Neural progenitor cell (in vitro differentiated cells): Measurements from ENCODE around the gene DDX27. TPM values are rescaled to one million over a fixed set of nuclear protein-coding genes. Genes with fewer than 3 reads are reported as not detected.

ENCODE experiments used
- DNase-seq: peaks from one replicate; pipeline ENCODE4 v3.0.0-alpha.2; 2016; ENCODE audit warnings: low spot score
- H2AFZ ChIP-seq: fragments of 200-600 bp; sonication (generic); replicated peaks from 2 replicates; pipeline ENCODE4 v1.6.1; 2016; ENCODE audit warnings: antibody characterized with exemption
- H3F3A ChIP-seq: fragments of 200-600 bp; sonication (generic); 2 replicates; pipeline ENCODE4 v1.6.1; 2016; ENCODE audit warnings: antibody characterized with exemption, low read depth
- H3K27ac ChIP-seq: fragments of 200-600 bp; sonication (generic); 2 replicates; pipeline ENCODE4 v1.5.1; 2016; ENCODE audit warnings: mild to moderate bottlenecking
- H3K27me3 ChIP-seq: fragments of 200-600 bp; sonication (generic); 2 replicates; pipeline ENCODE4 v1.6.1; 2016; ENCODE audit warnings: mild to moderate bottlenecking, moderate library complexity
- H3K36me3 ChIP-seq: fragments of 200-600 bp; sonication (generic); 2 replicates; pipeline ENCODE4 v1.5.1; 2016
- H3K4me1 ChIP-seq: fragments of 200-600 bp; sonication (generic); 2 replicates; pipeline ENCODE4 v1.6.1; 2016; ENCODE audit warnings: mixed run types
- H3K4me2 ChIP-seq: fragments of 200-600 bp; sonication (generic); 2 replicates; pipeline ENCODE4 v1.6.1; 2016
- H3K4me3 ChIP-seq: fragments of 200-600 bp; sonication (generic); 2 replicates; pipeline ENCODE4 v1.5.1; 2016
- H3K79me2 ChIP-seq: fragments of 200-600 bp; sonication (generic); 2 replicates; pipeline ENCODE4 v1.6.1; 2016; ENCODE audit warnings: low read depth
- H3K9ac ChIP-seq: fragments of 200-600 bp; sonication (generic); 2 replicates; pipeline ENCODE4 v1.6.1; 2016
- H3K9me3 ChIP-seq: fragments of 200-600 bp; sonication (generic); 2 replicates; pipeline ENCODE4 v1.5.1; 2016; ENCODE audit warnings: low read depth
- H4K20me1 ChIP-seq: fragments of 200-600 bp; sonication (generic); 2 replicates; pipeline ENCODE4 v1.6.1; 2016; ENCODE audit warnings: low read depth
- H3K27ac Mint-ChIP-seq: 3 replicates; pipeline ENCODE4 v1.8.0; 2021; ENCODE audit warnings: mixed read lengths
- H3K27me3 Mint-ChIP-seq: 2 replicates; pipeline ENCODE4 v1.8.0; 2022; ENCODE audit warnings: low read depth, mild to moderate bottlenecking, inconsistent platforms, moderate library complexity, mixed read lengths; ENCODE audit not compliant: insufficient read depth
- H3K36me3 Mint-ChIP-seq: 3 replicates; pipeline ENCODE4 v1.8.0; 2021; ENCODE audit warnings: mixed read lengths
- H3K4me1 Mint-ChIP-seq: 3 replicates; pipeline ENCODE4 v1.8.0; 2021; ENCODE audit warnings: mixed read lengths
- H3K4me3 Mint-ChIP-seq: 3 replicates; pipeline ENCODE4 v1.8.0; 2021; ENCODE audit warnings: mild to moderate bottlenecking, moderate library complexity, mixed read lengths
- H3K9me3 Mint-ChIP-seq: 3 replicates; pipeline ENCODE4 v1.8.0; 2020; ENCODE audit warnings: mixed read lengths
- CTCF ChIP-seq: fragments of 200-600 bp; sonication (generic); IDR thresholded peaks from 2 replicates; pipeline ENCODE4 v1.5.1; 2017; ENCODE audit warnings: antibody characterized with exemption, mild to moderate bottlenecking
- EZH2 ChIP-seq: fragments of 200-600 bp; sonication (generic); IDR thresholded peaks from 2 replicates; pipeline ENCODE4 v1.6.1; 2017; ENCODE audit warnings: antibody characterized with exemption, mild to moderate bottlenecking, moderate library complexity
- EZH2phosphoT487 ChIP-seq: fragments of 200-600 bp; sonication (generic); IDR thresholded peaks from 2 replicates; pipeline ENCODE4 v1.6.1; 2017; ENCODE audit warnings: antibody characterized with exemption
- total RNA-seq: library from RNA; depleted of rRNA; stranded (reverse); fragments of >200 nt; gene quantifications from 2 replicates; pipeline ENCODE4 v1.2.3, GENCODE V29; 2015; ENCODE audit warnings: low replicate concordance

Gene DDX27, protein sequence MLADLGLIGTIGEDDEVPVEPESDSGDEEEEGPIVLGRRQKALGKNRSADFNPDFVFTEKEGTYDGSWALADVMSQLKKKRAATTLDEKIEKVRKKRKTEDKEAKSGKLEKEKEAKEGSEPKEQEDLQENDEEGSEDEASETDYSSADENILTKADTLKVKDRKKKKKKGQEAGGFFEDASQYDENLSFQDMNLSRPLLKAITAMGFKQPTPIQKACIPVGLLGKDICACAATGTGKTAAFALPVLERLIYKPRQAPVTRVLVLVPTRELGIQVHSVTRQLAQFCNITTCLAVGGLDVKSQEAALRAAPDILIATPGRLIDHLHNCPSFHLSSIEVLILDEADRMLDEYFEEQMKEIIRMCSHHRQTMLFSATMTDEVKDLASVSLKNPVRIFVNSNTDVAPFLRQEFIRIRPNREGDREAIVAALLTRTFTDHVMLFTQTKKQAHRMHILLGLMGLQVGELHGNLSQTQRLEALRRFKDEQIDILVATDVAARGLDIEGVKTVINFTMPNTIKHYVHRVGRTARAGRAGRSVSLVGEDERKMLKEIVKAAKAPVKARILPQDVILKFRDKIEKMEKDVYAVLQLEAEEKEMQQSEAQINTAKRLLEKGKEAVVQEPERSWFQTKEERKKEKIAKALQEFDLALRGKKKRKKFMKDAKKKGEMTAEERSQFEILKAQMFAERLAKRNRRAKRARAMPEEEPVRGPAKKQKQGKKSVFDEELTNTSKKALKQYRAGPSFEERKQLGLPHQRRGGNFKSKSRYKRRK
- 27.3 and 29.1 TPM in 2 replicates for total RNA-seq

DNA sequence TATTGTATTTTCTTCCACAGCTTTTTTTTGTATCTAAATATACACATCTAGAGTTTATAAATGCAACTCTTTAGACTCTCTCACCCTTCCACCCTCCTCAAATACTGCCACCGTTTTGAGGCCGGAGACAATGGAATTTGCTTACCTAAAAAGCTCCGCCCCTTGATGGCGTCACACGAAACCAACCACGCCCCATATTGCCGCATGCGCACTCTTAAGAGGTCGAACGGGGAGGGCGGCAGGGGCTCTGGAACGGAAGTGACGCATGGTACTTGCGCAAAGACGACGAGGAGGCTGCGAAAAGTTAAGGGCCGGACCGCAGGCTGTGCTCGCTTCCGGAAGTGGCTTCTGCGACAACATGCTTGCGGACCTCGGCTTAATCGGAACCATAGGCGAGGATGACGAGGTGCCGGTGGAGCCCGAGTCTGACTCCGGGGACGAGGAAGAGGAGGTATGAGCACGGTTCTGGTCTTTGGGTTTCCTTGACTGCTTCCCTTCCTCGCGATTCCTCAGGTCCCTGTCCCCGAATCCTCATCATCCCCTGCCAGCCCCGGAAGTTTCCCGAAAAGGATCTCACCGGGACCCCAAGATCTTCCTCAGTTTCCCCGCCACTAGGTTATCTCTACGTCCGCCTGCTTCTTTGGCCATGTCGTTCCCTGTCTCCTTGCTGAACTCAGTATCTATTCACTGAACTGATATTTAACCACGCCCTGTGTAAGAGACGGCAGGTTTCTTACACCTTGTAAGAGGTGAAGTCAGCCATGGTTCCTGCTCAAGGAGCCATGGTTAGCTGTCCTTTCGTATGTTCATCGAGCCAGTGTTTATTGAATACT, at the start of gene DDX27:
TSS of gene DDX27 (plus strand) at position 326 of the 833 bp plus-strand sequence. CDS start at position 359, 33 bp downstream.
- Histone ChIP-seq H3K9me3 (no peaks in the 10 kb centered on the region), H3K36me3 (peaks cover 5% of the 10 kb centered on the region), H3K9ac (peak within 1 kb of the TSS; percentile 75), H4K20me1 (no peaks in the 10 kb centered on the region), H3K79me2 (peaks cover 24% of the 10 kb centered on the region), H3K4me2 (peak within 1 kb of the TSS; percentile 96), H3K27ac (no peak within 1 kb of the TSS), H3K4me3 (peak within 1 kb of the TSS; percentile 84), H3K4me1 (no peaks in the 10 kb centered on the region), H3F3A (peaks cover 8% of the 10 kb centered on the region), H3K27me3 (no peaks in the 10 kb centered on the region), H2AFZ (peak within 1 kb of the TSS; percentile 74)
- Mint-ChIP-seq H3K4me1 (peaks cover 13% of the 10 kb centered on the region), H3K4me3 (peak within 1 kb of the TSS; percentile 93), H3K27me3 (peaks cover 4% of the 10 kb centered on the region), H3K27ac (peak within 1 kb of the TSS; percentile 91), H3K36me3 (peaks cover 5% of the 10 kb centered on the region), H3K9me3 (no peaks in the 10 kb centered on the region)
- TF ChIP-seq EZH2phosphoT487 = no peak
- no peak for TF ChIP-seq CTCF
- no peak for TF ChIP-seq EZH2
- peak; percentile 98 for DNase-seq

GRCh38 chr20:49169547-49169946, 49.7 kb upstream of the DDX27 start:
- H3K4me2 ChIP-seq = no peak overlapping the region
- Mint-ChIP-seq H3K36me3 (peaks cover 14% of the 10 kb centered on the region), H3K27ac (no peak overlapping the region), H3K4me3 (no peak overlapping the region), H3K4me1 (no peaks in the 10 kb centered on the region), H3K27me3 (peaks cover 2% of the 10 kb centered on the region), H3K9me3 (no peaks in the 10 kb centered on the region)
- no peak overlapping the region for H3K9ac ChIP-seq
- H3K4me3 ChIP-seq = no peak overlapping the region
- peaks cover 3% of the 10 kb centered on the region for H3K36me3 ChIP-seq
- no peaks in the 10 kb centered on the region for H3K27me3 ChIP-seq
- H3K9me3 ChIP-seq = no peaks in the 10 kb centered on the region
- H3F3A ChIP-seq = no peaks in the 10 kb centered on the region
- no peaks in the 10 kb centered on the region for H3K4me1 ChIP-seq
- no peak for DNase-seq
- peaks cover 100% of the 10 kb centered on the region for H3K79me2 ChIP-seq
- peaks cover 76% of the 10 kb centered on the region for H4K20me1 ChIP-seq
- H2AFZ ChIP-seq = no peak overlapping the region
- TF ChIP-seq EZH2 (no peak), EZH2phosphoT487 (no peak), CTCF (no peak)
- H3K27ac ChIP-seq = no peak overlapping the region

- Histone ChIP-seq H3K27ac (no peak overlapping the region), H3F3A (no peaks in the 10 kb centered on the region), H3K9me3 (no peaks in the 10 kb centered on the region), H3K36me3 (peaks cover 3% of the 10 kb centered on the region), H2AFZ (no peak overlapping the region), H3K4me1 (no peaks in the 10 kb centered on the region), H3K4me2 (no peak overlapping the region), H3K9ac (no peak overlapping the region), H3K79me2 (peaks cover 100% of the 10 kb centered on the region), H4K20me1 (peaks cover 68% of the 10 kb centered on the region), H3K27me3 (no peaks in the 10 kb centered on the region), H3K4me3 (no peak overlapping the region)
- Mint-ChIP-seq H3K4me1 (no peaks in the 10 kb centered on the region), H3K9me3 (no peaks in the 10 kb centered on the region), H3K4me3 (no peak overlapping the region), H3K36me3 (peaks cover 14% of the 10 kb centered on the region), H3K27me3 (peaks cover 2% of the 10 kb centered on the region), H3K27ac (no peak overlapping the region)
- no peak for DNase-seq
- TF ChIP-seq EZH2phosphoT487 (no peak), EZH2 (no peak), CTCF (no peak)
Measured at GRCh38 chr20:49170714-49171113, 48.5 kb upstream of the DDX27 start.
